Progenitor cell of endocrine pancreas (in vitro differentiated cells): ENCODE data around the gene EYS. TPM values are rescaled to one million over a fixed set of nuclear protein-coding genes. Genes with fewer than 3 reads are reported as not detected.

ENCODE experiments used
- DNase-seq: peaks from one replicate; pipeline ENCODE4 v3.0.0; 2021; ENCODE audit warnings: low spot score; ENCODE audit not compliant: unreplicated experiment
- H3K27ac Mint-ChIP-seq: 2 replicates; pipeline ENCODE4 v1.8.0; 2021; ENCODE audit warnings: mild to moderate bottlenecking, moderate library complexity, mixed read lengths
- H3K27me3 Mint-ChIP-seq: 2 replicates; pipeline ENCODE4 v1.8.0; 2021; ENCODE audit warnings: mixed read lengths
- H3K36me3 Mint-ChIP-seq: 2 replicates; pipeline ENCODE4 v1.8.0; 2022; ENCODE audit warnings: mixed read lengths; ENCODE audit not compliant: insufficient read depth
- H3K4me1 Mint-ChIP-seq: 2 replicates; pipeline ENCODE4 v1.8.0; 2021; ENCODE audit warnings: low read depth, mixed read lengths
- H3K4me3 Mint-ChIP-seq: 2 replicates; pipeline ENCODE4 v1.8.0; 2021; ENCODE audit warnings: low read depth, mild to moderate bottlenecking, moderate library complexity, mixed read lengths
- H3K9me3 Mint-ChIP-seq: 2 replicates; pipeline ENCODE4 v1.8.0; 2021; ENCODE audit warnings: low read depth, mixed read lengths
- total RNA-seq: library from RNA; stranded (reverse); gene quantifications from 2 replicates; pipeline ENCODE4 v1.2.1, GENCODE V29; 2021
- TF ChIP-seq, protein P1 (sequence below): fragments of 200-600 bp; sonication (generic); IDR thresholded peaks from one replicate; pipeline ENCODE4 v1.5.0; 2021; ENCODE audit warnings: antibody characterized with exemption, mild to moderate bottlenecking; ENCODE audit not compliant: unreplicated experiment

EYS gene
- total RNA-seq, 1 donor from 2014 or later: 0.46 TPM

DNA sequence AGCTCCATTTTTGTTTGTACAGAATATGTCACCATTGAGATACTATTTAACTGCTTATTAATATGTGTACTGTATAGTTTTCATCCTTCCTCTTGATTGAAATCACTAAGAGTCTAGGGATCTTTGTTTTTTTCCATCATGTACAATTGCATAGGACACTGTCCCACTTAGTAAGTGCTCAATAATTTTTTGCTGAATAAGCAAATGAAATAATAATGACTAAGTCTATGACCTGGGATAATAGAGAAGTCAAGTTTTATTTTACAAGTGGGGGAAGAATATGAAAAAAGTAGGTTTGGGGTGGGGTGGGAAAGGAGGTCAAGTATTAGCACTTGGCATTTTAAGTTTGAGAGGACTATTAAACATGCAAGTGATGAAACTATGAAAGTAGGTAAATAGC is 4.5 kb upstream of the EYS start:
- TF ChIP-seq, protein P1, sequence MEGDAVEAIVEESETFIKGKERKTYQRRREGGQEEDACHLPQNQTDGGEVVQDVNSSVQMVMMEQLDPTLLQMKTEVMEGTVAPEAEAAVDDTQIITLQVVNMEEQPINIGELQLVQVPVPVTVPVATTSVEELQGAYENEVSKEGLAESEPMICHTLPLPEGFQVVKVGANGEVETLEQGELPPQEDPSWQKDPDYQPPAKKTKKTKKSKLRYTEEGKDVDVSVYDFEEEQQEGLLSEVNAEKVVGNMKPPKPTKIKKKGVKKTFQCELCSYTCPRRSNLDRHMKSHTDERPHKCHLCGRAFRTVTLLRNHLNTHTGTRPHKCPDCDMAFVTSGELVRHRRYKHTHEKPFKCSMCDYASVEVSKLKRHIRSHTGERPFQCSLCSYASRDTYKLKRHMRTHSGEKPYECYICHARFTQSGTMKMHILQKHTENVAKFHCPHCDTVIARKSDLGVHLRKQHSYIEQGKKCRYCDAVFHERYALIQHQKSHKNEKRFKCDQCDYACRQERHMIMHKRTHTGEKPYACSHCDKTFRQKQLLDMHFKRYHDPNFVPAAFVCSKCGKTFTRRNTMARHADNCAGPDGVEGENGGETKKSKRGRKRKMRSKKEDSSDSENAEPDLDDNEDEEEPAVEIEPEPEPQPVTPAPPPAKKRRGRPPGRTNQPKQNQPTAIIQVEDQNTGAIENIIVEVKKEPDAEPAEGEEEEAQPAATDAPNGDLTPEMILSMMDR: no peak
- Mint-ChIP-seq H3K27me3 (no peaks in the 10 kb centered on the region), H3K4me1 (peaks cover 3% of the 10 kb centered on the region), H3K27ac (no peak overlapping the region), H3K9me3 (peaks cover 3% of the 10 kb centered on the region), H3K36me3 (no peaks in the 10 kb centered on the region), H3K4me3 (no peak overlapping the region)
- no peak for DNase-seq

DNA sequence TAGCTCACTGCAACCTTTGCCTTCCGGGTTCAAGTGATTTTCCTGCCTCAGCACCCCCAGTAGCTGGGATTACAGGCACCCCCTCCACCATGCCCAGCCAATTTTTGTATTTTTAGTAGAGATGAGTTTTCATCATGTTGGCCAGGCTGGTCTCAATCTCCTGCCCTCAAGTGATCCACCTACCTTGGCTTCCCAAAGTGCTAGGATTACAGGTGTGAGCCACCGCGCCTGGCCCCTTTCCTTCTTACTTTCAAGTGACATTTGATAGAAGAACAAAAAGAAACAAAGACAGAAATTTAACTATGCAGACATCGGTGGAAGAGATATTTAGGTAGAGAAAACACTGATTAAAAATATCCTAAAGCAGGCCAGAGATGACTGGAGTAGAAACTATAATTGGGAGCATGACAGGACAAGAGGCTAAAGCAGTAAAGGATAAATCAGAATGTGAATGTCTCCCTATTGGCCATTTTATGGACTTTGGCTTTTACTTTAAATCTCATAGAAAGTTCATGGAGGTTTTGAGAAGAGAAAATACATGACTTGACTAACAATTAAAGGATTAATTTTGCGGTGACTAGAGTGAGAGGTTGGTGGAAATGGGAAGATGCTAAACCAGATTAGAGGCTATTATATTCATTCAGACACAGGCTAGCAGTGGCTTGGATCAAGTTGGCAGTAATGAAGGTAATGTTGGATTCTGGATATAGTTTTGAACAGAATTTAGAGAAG is 2.2 kb upstream of the EYS start:
- no peak overlapping the region for H3K4me3 Mint-ChIP-seq
- peaks cover 3% of the 10 kb centered on the region for H3K9me3 Mint-ChIP-seq
- TF ChIP-seq, protein P1: no peak
- H3K27me3 Mint-ChIP-seq: no peaks in the 10 kb centered on the region
- peaks cover 5% of the 10 kb centered on the region for H3K4me1 Mint-ChIP-seq
- no peak for DNase-seq
- H3K36me3 Mint-ChIP-seq: no peaks in the 10 kb centered on the region
- no peak overlapping the region for H3K27ac Mint-ChIP-seq

DNA sequence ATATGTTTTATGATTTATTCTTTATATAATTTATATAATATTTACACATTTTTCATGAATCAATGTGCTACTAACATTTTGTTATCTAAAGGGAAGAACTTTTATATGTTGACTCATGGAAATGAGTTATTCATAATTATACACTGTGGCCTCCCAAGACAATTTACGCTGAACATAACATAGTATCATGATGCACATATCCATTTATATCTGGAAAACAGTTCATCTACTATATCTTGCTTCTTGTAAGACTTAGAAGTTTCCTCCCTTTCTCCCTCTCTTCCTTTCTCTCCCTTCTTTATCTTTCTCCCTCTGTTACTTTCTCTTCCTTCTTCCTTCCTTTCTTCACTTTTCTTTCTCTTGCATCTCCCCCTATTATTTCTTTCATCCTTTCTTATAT is 1.1 kb upstream of the EYS start:
- Mint-ChIP-seq H3K36me3 (no peaks in the 10 kb centered on the region), H3K4me3 (no peak overlapping the region), H3K9me3 (peaks cover 3% of the 10 kb centered on the region), H3K4me1 (peaks cover 7% of the 10 kb centered on the region), H3K27me3 (no peaks in the 10 kb centered on the region), H3K27ac (no peak overlapping the region)
- TF ChIP-seq, protein P1: no peak
- DNase-seq: no peak

DNA sequence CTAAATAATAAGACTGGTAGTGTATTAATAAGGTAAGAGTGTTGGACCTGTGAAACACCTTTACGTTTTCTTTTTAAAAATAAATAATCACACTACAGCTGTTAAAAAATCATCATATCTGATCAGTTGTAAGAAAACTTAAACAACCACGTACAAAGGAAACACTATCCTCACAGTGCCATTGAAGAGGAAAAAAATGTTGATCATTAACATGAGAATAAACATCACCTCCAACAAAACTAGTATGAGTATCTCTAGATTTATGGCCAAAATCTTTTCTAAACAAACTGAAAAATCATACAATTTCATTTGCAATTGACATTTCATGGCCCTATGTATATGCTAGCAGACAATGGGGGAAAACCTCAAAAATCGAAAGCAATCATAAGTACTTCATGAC is 590 bp downstream of the EYS start:
- H3K27ac Mint-ChIP-seq: no peak overlapping the region
- no peaks in the 10 kb centered on the region for H3K27me3 Mint-ChIP-seq
- H3K36me3 Mint-ChIP-seq: no peaks in the 10 kb centered on the region
- no peak overlapping the region for H3K4me3 Mint-ChIP-seq
- H3K9me3 Mint-ChIP-seq: peaks cover 2% of the 10 kb centered on the region
- peaks cover 7% of the 10 kb centered on the region for H3K4me1 Mint-ChIP-seq
- TF ChIP-seq, protein P1: no peak
- no peak for DNase-seq

DNA sequence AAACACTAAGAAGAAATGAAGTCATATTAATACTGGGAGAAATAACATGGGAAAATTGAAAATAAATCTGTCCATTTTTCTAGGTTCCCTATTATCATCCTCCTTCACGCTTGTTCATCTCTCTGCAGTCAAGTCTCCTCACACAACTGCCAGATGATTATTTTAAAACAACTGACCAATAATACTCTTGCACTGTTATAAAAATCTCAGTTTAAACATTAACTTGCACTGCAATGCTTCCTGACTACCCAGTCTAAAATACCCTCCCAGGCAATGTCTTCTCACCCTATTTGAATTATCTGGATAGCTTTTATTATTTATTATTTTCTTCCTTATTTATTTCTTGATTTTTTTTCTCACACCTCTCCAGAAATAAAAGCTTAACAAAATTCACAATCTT is 5.7 kb downstream of the EYS start:
- TF ChIP-seq, protein P1: no peak
- Mint-ChIP-seq H3K27ac (no peak overlapping the region), H3K4me1 (peaks cover 3% of the 10 kb centered on the region), H3K9me3 (peaks cover 3% of the 10 kb centered on the region), H3K4me3 (no peak overlapping the region), H3K27me3 (no peaks in the 10 kb centered on the region), H3K36me3 (no peaks in the 10 kb centered on the region)
- no peak for DNase-seq
